ENCODE results near the gene PPM1F. TPM values are rescaled to one million over a fixed set of nuclear protein-coding genes. Genes with fewer than 3 reads are reported as not detected.
A peak's percentile ranks its signal among the peaks of the same experiment; 100 is the strongest.

PPM1F gene
- total RNA-seq, 2 donors from 2014 or later, result 17.0 to 29.6 TPM

- no peaks in the 10 kb centered on the region for H3K27me3 ChIP-seq
- H3K9me3 ChIP-seq, result no peaks in the 10 kb centered on the region
- peak overlapping the region in 1 of 2 donors; percentile 77 for H3K27ac ChIP-seq
- no peak for DNase-seq (ENCODE audit: low spot score)
- H3K36me3 ChIP-seq, result no peaks in the 10 kb centered on the region
- TF ChIP-seq CTCF (IDR thresholded peaks at IDR 0.05), result no peak
- H3K4me1 ChIP-seq, result peaks cover 0 to 13% of the 10 kb centered on the region in 2 donors
- H3K4me3 ChIP-seq, result peak overlapping the region; percentile 85 to 100
Measured at GRCh38 chr22:21981874-21982273, 29.2 kb upstream of the PPM1F start.

- Histone ChIP-seq H3K4me1 (peaks cover 0 to 13% of the 10 kb centered on the region in 2 donors), H3K9me3 (no peaks in the 10 kb centered on the region), H3K4me3 (no peak overlapping the region), H3K36me3 (no peaks in the 10 kb centered on the region), H3K27ac (no peak overlapping the region), H3K27me3 (no peaks in the 10 kb centered on the region)
- no peak for TF ChIP-seq CTCF (IDR thresholded peaks at IDR 0.05)
- no peak for DNase-seq (ENCODE audit: low spot score)
Measured at GRCh38 chr22:21980547-21980946, 27.9 kb upstream of the PPM1F start.

GRCh38 chr22:21978564-21979386 lies 26.1 kb upstream of the PPM1F start:
- no peaks in the 10 kb centered on the region for H3K9me3 ChIP-seq
- H3K27ac ChIP-seq, result no peak overlapping the region
- peaks cover 7% of the 10 kb centered on the region for H3K36me3 ChIP-seq
- no peak for TF ChIP-seq CTCF (IDR thresholded peaks at IDR 0.05)
- DNase-seq (ENCODE audit: low spot score), result no peak
- H3K27me3 ChIP-seq, result no peaks in the 10 kb centered on the region
- peaks cover 0 to 13% of the 10 kb centered on the region in 2 donors for H3K4me1 ChIP-seq
- H3K4me3 ChIP-seq, result no peak overlapping the region

- H3K36me3 ChIP-seq, result peaks cover 12% of the 10 kb centered on the region
- DNase-seq (ENCODE audit: low spot score), result no peak
- H3K4me3 ChIP-seq, result no peak overlapping the region
- TF ChIP-seq CTCF (IDR thresholded peaks at IDR 0.05), result no peak
- H3K4me1 ChIP-seq, result peaks cover 0 to 13% of the 10 kb centered on the region in 2 donors
- no peak overlapping the region for H3K27ac ChIP-seq
- no peaks in the 10 kb centered on the region for H3K27me3 ChIP-seq
- no peaks in the 10 kb centered on the region for H3K9me3 ChIP-seq
Measured at GRCh38 chr22:21977814-21978213, 25.2 kb upstream of the PPM1F start.

GRCh38 chr22:21975854-21976345 lies 23.3 kb upstream of the PPM1F start:
- Histone ChIP-seq H3K27ac (no peak overlapping the region), H3K27me3 (no peaks in the 10 kb centered on the region), H3K4me1 (no peaks in the 10 kb centered on the region), H3K4me3 (no peak overlapping the region), H3K36me3 (peaks cover 29% of the 10 kb centered on the region), H3K9me3 (no peaks in the 10 kb centered on the region)
- TF ChIP-seq CTCF (IDR thresholded peaks at IDR 0.05), result no peak
- DNase-seq (ENCODE audit: low spot score), result no peak
